OCI-LY1 (cell line): ENCODE data around the gene ATP2B2.

Experiments
- EZH2 ChIP-seq: fragments of 200-600 bp; sonication (generic), shearing (Covaris generic); IDR thresholded peaks from 2 replicates; pipeline ENCODE4 v1.8.0; 2017; ENCODE audit warnings: borderline replicate concordance, mixed run types, mild to moderate bottlenecking, antibody characterized with exemption, low read length, moderate library complexity, mixed read lengths
- TF ChIP-seq, protein P1 (sequence below): fragments of 200-600 bp; sonication (generic), shearing (Covaris generic); IDR thresholded peaks from 2 replicates; pipeline ENCODE4 v1.5.1; 2017; ENCODE audit warnings: mild to moderate bottlenecking, antibody characterized with exemption, low read length, moderate library complexity, mixed read lengths

DNA sequence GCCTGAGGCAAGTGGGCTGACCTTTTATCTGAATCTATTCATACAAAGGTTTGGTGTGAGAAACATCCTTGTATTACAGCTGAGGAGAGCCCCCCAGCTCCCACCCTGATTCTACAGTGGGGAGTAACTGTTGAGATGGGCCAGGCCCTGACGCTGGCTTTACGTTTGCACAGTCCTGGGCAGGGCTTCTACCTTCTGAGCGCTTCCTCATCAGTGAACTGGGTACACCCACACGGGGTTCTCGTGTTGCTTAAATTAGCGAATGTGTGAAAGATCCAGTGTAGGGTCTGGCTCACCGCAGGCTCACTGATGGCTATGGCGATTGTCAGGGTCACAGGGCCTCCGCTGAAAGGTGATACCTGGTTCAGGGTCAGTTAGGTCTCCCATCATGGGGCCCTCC is 205.3 kb downstream of the ATP2B2 start:
- TF ChIP-seq, protein P1, sequence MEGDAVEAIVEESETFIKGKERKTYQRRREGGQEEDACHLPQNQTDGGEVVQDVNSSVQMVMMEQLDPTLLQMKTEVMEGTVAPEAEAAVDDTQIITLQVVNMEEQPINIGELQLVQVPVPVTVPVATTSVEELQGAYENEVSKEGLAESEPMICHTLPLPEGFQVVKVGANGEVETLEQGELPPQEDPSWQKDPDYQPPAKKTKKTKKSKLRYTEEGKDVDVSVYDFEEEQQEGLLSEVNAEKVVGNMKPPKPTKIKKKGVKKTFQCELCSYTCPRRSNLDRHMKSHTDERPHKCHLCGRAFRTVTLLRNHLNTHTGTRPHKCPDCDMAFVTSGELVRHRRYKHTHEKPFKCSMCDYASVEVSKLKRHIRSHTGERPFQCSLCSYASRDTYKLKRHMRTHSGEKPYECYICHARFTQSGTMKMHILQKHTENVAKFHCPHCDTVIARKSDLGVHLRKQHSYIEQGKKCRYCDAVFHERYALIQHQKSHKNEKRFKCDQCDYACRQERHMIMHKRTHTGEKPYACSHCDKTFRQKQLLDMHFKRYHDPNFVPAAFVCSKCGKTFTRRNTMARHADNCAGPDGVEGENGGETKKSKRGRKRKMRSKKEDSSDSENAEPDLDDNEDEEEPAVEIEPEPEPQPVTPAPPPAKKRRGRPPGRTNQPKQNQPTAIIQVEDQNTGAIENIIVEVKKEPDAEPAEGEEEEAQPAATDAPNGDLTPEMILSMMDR: no peak
- no peak for TF ChIP-seq EZH2
